Suprapubic skin (tissue), 4 donors: ENCODE results near the gene KLHL1. TPM values are rescaled to one million over a fixed set of nuclear protein-coding genes. Genes with fewer than 3 reads are reported as not detected.

Experiments used
- DNase-seq, 2 donors: peaks; one replicate each; pipeline ENCODE4 v3.0.0-alpha.2; 2019; ENCODE audit warnings: low spot score in 2 of 2
- H3K27ac ChIP-seq: fragments of 200-600 bp; sonication (generic); one replicate; pipeline ENCODE4 v1.5.1; 2019
- H3K27me3 ChIP-seq: fragments of 200-600 bp; sonication (generic); one replicate; pipeline ENCODE4 v1.5.1; 2019
- H3K36me3 ChIP-seq: fragments of 200-600 bp; sonication (generic); one replicate; pipeline ENCODE4 v1.5.1; 2019
- H3K4me1 ChIP-seq: fragments of 200-600 bp; sonication (generic); one replicate; pipeline ENCODE4 v1.5.1; 2019
- H3K4me3 ChIP-seq: fragments of 200-600 bp; sonication (generic); one replicate; pipeline ENCODE4 v1.5.1; 2019; ENCODE audit warnings: mild to moderate bottlenecking
- H3K9me3 ChIP-seq: fragments of 200-600 bp; sonication (generic); one replicate; pipeline ENCODE4 v1.5.1; 2019
- CTCF ChIP-seq, 2 donors: fragments of 200-600 bp in 1 of 2; fragments of 450-650 bp in 1 of 2; sonication (generic) in 1 of 2; IDR thresholded peaks; one replicate each; pipeline ENCODE4 v1.5.1; 2016 to 2019; ENCODE audit warnings: antibody characterized with exemption in 2 of 2, mild to moderate bottlenecking in 1 of 2, moderate library complexity in 1 of 2
- EP300 ChIP-seq: sonication (generic); formaldehyde crosslinking; IDR thresholded peaks from one replicate; pipeline ENCODE4 v1.6.1; 2017; ENCODE audit warnings: antibody characterized with exemption
- POLR2A ChIP-seq, 2 donors: fragments of 450-650 bp; IDR thresholded peaks; one replicate each; pipeline ENCODE4 v1.6.1; 2017; ENCODE audit warnings: antibody characterized with exemption in 2 of 2, mild to moderate bottlenecking in 2 of 2, moderate library complexity in 2 of 2
- POLR2AphosphoS5 ChIP-seq, 3 donors: sonication (generic); formaldehyde crosslinking; IDR thresholded peaks; one replicate each; pipeline ENCODE4 v1.6.1; 2017; ENCODE audit warnings: antibody characterized with exemption in 3 of 3
- WGBS: methylation state at CpG from one replicate; pipeline ENCODE4 v1.1.5; 2018; 5-methylcytosine and 5-hydroxymethylcytosine counted together
- total RNA-seq, 4 donors: library from RNA; depleted of rRNA; stranded (reverse); fragments of >200 nt; gene quantifications; one replicate each; pipeline ENCODE4 v1.1.0, GENCODE V29; 2016

Gene KLHL1
- total RNA-seq, 4 donors from 2014 or later, result not detected

GRCh38 chr13:69660155-69660554 is 448.1 kb downstream of the KLHL1 start:
- no peak for DNase-seq
- Histone ChIP-seq H3K9me3 (peaks cover 15% of the 10 kb centered on the region), H3K27ac (no peak overlapping the region), H3K36me3 (no peaks in the 10 kb centered on the region), H3K4me3 (no peak overlapping the region), H3K27me3 (no peaks in the 10 kb centered on the region), H3K4me1 (no peaks in the 10 kb centered on the region)
- WGBS, result 91% methylated on average over 6 of the region's 6 CpGs
- TF ChIP-seq POLR2A (IDR thresholded peaks at IDR 0.05) (no peak), CTCF (IDR thresholded peaks at IDR 0.05) (no peak), POLR2AphosphoS5 (IDR thresholded peaks at IDR 0.05) (no peak), EP300 (no peak)

- H3K9me3 ChIP-seq, result peaks cover 15% of the 10 kb centered on the region
Measured at GRCh38 chr13:69657676-69658075, 450.6 kb downstream of the KLHL1 start.

GRCh38 chr13:69654392-69654791 is 453.9 kb downstream of the KLHL1 start:
- no peaks in the 10 kb centered on the region for H3K4me1 ChIP-seq
- H3K27me3 ChIP-seq, result no peaks in the 10 kb centered on the region
- 91% methylated on average over 5 of the region's 5 CpGs for WGBS
- TF ChIP-seq EP300 (no peak), POLR2A (IDR thresholded peaks at IDR 0.05) (no peak), CTCF (IDR thresholded peaks at IDR 0.05) (no peak), POLR2AphosphoS5 (IDR thresholded peaks at IDR 0.05) (no peak)
- no peaks in the 10 kb centered on the region for H3K36me3 ChIP-seq
- no peak overlapping the region for H3K27ac ChIP-seq
- no peak for DNase-seq
- peaks cover 6% of the 10 kb centered on the region for H3K9me3 ChIP-seq
- no peak overlapping the region for H3K4me3 ChIP-seq

More at GRCh38 chr13:69657676-69658075, 450.6 kb downstream of the KLHL1 start:
- H3K4me1 ChIP-seq, result no peaks in the 10 kb centered on the region
- H3K27ac ChIP-seq, result no peak overlapping the region
- no peaks in the 10 kb centered on the region for H3K36me3 ChIP-seq
- no peak for DNase-seq
- H3K4me3 ChIP-seq, result no peak overlapping the region
- no peaks in the 10 kb centered on the region for H3K27me3 ChIP-seq
- TF ChIP-seq POLR2AphosphoS5 (IDR thresholded peaks at IDR 0.05) (no peak), CTCF (IDR thresholded peaks at IDR 0.05) (no peak), POLR2A (IDR thresholded peaks at IDR 0.05) (no peak), EP300 (no peak)
- 90% methylated on average over 2 of the region's 2 CpGs for WGBS

Other genes with a start within 250 kb of the KLHL1 start
- not detected for gene ATXN8OS, start 626 bp downstream of the KLHL1 start, total RNA-seq